Measurements from ENCODE around the gene VPS33A. TPM values are rescaled to one million over a fixed set of nuclear protein-coding genes. Genes with fewer than 3 reads are reported as not detected.
A peak's percentile ranks its signal among the peaks of the same experiment; 100 is the strongest.

Gene VPS33A
- total and polyA plus RNA-seq, 2 donors from 2014 or later = 11.1 to 20.1 TPM

- H3K4me3 ChIP-seq (ENCODE audit: low read length in 3 of 3) = no peak overlapping the region
- H3K27me3 ChIP-seq (ENCODE audit: control insufficient read depth, insufficient read depth, low read length) = no peaks in the 10 kb centered on the region
- FAIRE-seq = no peak
- intact Hi-C loops (cut with DNase I) = no loop called here
- no peak overlapping the region for H3K27ac ChIP-seq (ENCODE audit: low read depth in 2 of 2, low read length in 2 of 2)
- H3K9ac ChIP-seq (ENCODE audit: low read length in 3 of 3) = no peak overlapping the region
- DNase-seq = peak in 1 of 5 donors; percentile 65
- TF ChIP-seq, protein P1, sequence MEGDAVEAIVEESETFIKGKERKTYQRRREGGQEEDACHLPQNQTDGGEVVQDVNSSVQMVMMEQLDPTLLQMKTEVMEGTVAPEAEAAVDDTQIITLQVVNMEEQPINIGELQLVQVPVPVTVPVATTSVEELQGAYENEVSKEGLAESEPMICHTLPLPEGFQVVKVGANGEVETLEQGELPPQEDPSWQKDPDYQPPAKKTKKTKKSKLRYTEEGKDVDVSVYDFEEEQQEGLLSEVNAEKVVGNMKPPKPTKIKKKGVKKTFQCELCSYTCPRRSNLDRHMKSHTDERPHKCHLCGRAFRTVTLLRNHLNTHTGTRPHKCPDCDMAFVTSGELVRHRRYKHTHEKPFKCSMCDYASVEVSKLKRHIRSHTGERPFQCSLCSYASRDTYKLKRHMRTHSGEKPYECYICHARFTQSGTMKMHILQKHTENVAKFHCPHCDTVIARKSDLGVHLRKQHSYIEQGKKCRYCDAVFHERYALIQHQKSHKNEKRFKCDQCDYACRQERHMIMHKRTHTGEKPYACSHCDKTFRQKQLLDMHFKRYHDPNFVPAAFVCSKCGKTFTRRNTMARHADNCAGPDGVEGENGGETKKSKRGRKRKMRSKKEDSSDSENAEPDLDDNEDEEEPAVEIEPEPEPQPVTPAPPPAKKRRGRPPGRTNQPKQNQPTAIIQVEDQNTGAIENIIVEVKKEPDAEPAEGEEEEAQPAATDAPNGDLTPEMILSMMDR (IDR thresholded peaks at IDR 0.05; ENCODE audit: borderline replicate concordance, extremely low read depth, insufficient read depth) = no peak
- H3K36me3 ChIP-seq (ENCODE audit: control insufficient read depth in 2 of 3, insufficient read depth in 3 of 3, low read length in 3 of 3) = no peaks in the 10 kb centered on the region
- H3K9me3 ChIP-seq (ENCODE audit: control insufficient read depth in 2 of 3, insufficient read depth in 1 of 3, low read length in 3 of 3) = no peaks in the 10 kb centered on the region
- no peaks in the 10 kb centered on the region for H3K4me1 ChIP-seq (ENCODE audit: control insufficient read depth in 2 of 3, insufficient read depth in 2 of 3, low read depth in 1 of 3, low read length in 3 of 3)
These were observed 76.4 kb downstream of the VPS33A start for GRCh38 chr12:122189626-122190475.

- TF ChIP-seq, protein P1 (IDR thresholded peaks at IDR 0.05; ENCODE audit: borderline replicate concordance, extremely low read depth, insufficient read depth) = no peak
- H3K4me3 ChIP-seq (ENCODE audit: low read length in 3 of 3) = no peak overlapping the region
- DNase-seq = no peak
- intact Hi-C loops (cut with DNase I) = no loop called here
- no peaks in the 10 kb centered on the region for H3K27me3 ChIP-seq (ENCODE audit: control insufficient read depth, insufficient read depth, low read length)
- no peak for FAIRE-seq
- no peak overlapping the region for H3K9ac ChIP-seq (ENCODE audit: low read length in 3 of 3)
- no peaks in the 10 kb centered on the region for H3K9me3 ChIP-seq (ENCODE audit: control insufficient read depth in 2 of 3, insufficient read depth in 1 of 3, low read length in 3 of 3)
- no peaks in the 10 kb centered on the region for H3K36me3 ChIP-seq (ENCODE audit: control insufficient read depth in 2 of 3, insufficient read depth in 3 of 3, low read length in 3 of 3)
- no peak overlapping the region for H3K27ac ChIP-seq (ENCODE audit: low read depth in 2 of 2, low read length in 2 of 2)
- H3K4me1 ChIP-seq (ENCODE audit: control insufficient read depth in 2 of 3, insufficient read depth in 2 of 3, low read depth in 1 of 3, low read length in 3 of 3) = no peaks in the 10 kb centered on the region
These were observed 78.8 kb downstream of the VPS33A start for GRCh38 chr12:122187466-122187865.

DNA sequence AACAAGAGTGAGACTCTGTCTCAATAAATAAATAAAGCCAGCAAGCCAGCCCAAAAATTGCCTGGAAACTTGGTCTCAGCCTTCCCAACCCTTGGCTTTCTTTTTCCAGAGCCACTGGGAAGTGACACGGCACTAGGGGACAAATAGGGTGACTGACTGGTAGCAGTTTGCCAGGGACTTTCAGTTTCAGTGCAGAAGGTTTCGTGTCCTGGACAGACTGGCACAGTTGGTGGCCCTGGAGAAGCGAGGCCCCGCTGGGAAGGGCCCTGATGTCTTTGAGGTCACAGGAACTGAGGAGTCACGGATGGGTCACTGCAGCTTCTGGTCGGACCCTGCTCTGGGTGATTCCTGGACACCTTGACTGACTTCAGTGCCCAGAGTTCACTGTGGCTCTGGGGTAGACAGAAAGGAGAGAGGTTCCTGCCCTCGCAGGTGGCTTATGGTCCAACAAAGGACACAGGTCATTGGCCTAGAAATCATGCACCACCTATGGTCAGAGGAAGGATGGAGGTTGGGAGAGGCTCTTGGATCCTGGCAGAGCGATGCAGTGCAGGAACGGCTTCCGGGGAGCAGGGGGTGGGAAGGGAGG, 80.7 kb downstream of the VPS33A start:
- Histone ChIP-seq H3K36me3 (ENCODE audit: control insufficient read depth in 2 of 3, insufficient read depth in 3 of 3, low read length in 3 of 3) (no peaks in the 10 kb centered on the region), H3K4me3 (ENCODE audit: low read length in 3 of 3) (no peak overlapping the region), H3K9ac (ENCODE audit: low read length in 3 of 3) (no peak overlapping the region), H3K27ac (ENCODE audit: low read depth in 2 of 2, low read length in 2 of 2) (no peak overlapping the region), H3K4me1 (ENCODE audit: control insufficient read depth in 2 of 3, insufficient read depth in 2 of 3, low read depth in 1 of 3, low read length in 3 of 3) (no peaks in the 10 kb centered on the region), H3K27me3 (ENCODE audit: control insufficient read depth, insufficient read depth, low read length) (no peaks in the 10 kb centered on the region), H3K9me3 (ENCODE audit: control insufficient read depth in 2 of 3, insufficient read depth in 1 of 3, low read length in 3 of 3) (no peaks in the 10 kb centered on the region)
- FAIRE-seq = no peak
- intact Hi-C loops (cut with DNase I) = no loop called here
- no peak for DNase-seq
- TF ChIP-seq, protein P1 (IDR thresholded peaks at IDR 0.05; ENCODE audit: borderline replicate concordance, extremely low read depth, insufficient read depth) = no peak

Data from kidney (tissue), 14 donors.